Measurements from ENCODE around the gene MAFG. TPM values are rescaled to one million over a fixed set of nuclear protein-coding genes. Genes with fewer than 3 reads are reported as not detected.

Gene MAFG
- total RNA-seq, 1 donor from 2014 or later: 8.1 TPM

GRCh38 chr17:81921996-81922565, 5.5 kb downstream of the MAFG start:
- H3K27me3 ChIP-seq: no peaks in the 10 kb centered on the region
- H3K4me3 ChIP-seq: no peak overlapping the region
- H3K9me3 ChIP-seq (ENCODE audit: low read depth): no peaks in the 10 kb centered on the region
- peaks cover 58% of the 10 kb centered on the region for H3F3A ChIP-seq (ENCODE audit: low read depth)
- H3K27ac Mint-ChIP-seq: no peak overlapping the region
- no peak for DNase-seq (ENCODE audit: low spot score)
- TF ChIP-seq EZH2 (IDR thresholded peaks at IDR 0.05) (no peak), CTCF (IDR thresholded peaks at IDR 0.05) (no peak), EZH2phosphoT487 (IDR thresholded peaks at IDR 0.05) (no peak)
- H3K4me3 Mint-ChIP-seq: peak overlapping the region; percentile 48
- peaks cover 76% of the 10 kb centered on the region for H3K79me2 ChIP-seq (ENCODE audit: low read depth)
- no peaks in the 10 kb centered on the region for H3K36me3 ChIP-seq
- H3K36me3 Mint-ChIP-seq: peaks cover 5% of the 10 kb centered on the region
- H3K27ac ChIP-seq: no peak overlapping the region
- H2AFZ ChIP-seq (replicated peaks): no peak overlapping the region
- H4K20me1 ChIP-seq (ENCODE audit: low read depth): peaks cover 52% of the 10 kb centered on the region
- H3K4me1 ChIP-seq: peaks cover 34% of the 10 kb centered on the region
- no peaks in the 10 kb centered on the region for H3K9me3 Mint-ChIP-seq
- H3K9ac ChIP-seq: no peak overlapping the region
- no peak overlapping the region for H3K4me2 ChIP-seq
- peaks cover 36% of the 10 kb centered on the region for H3K4me1 Mint-ChIP-seq
- peaks cover 2% of the 10 kb centered on the region for H3K27me3 Mint-ChIP-seq (ENCODE audit: insufficient read depth, low read depth)

- H3K36me3 Mint-ChIP-seq: peaks cover 5% of the 10 kb centered on the region
- DNase-seq (ENCODE audit: low spot score): no peak
- no peak overlapping the region for H3K4me3 ChIP-seq
- H3K36me3 ChIP-seq: no peaks in the 10 kb centered on the region
- H3K27ac ChIP-seq: no peak overlapping the region
- H3K27ac Mint-ChIP-seq: no peak overlapping the region
- H4K20me1 ChIP-seq (ENCODE audit: low read depth): peaks cover 53% of the 10 kb centered on the region
- H3K27me3 ChIP-seq: no peaks in the 10 kb centered on the region
- no peaks in the 10 kb centered on the region for H3K9me3 ChIP-seq (ENCODE audit: low read depth)
- H2AFZ ChIP-seq (replicated peaks): no peak overlapping the region
- H3K9me3 Mint-ChIP-seq: no peaks in the 10 kb centered on the region
- H3K4me1 ChIP-seq: peaks cover 38% of the 10 kb centered on the region
- no peak overlapping the region for H3K9ac ChIP-seq
- H3K27me3 Mint-ChIP-seq (ENCODE audit: insufficient read depth, low read depth): peaks cover 2% of the 10 kb centered on the region
- H3K79me2 ChIP-seq (ENCODE audit: low read depth): peaks cover 76% of the 10 kb centered on the region
- H3K4me2 ChIP-seq: no peak overlapping the region
- H3K4me3 Mint-ChIP-seq: no peak overlapping the region
- peaks cover 41% of the 10 kb centered on the region for H3K4me1 Mint-ChIP-seq
- H3F3A ChIP-seq (ENCODE audit: low read depth): peaks cover 56% of the 10 kb centered on the region
- no peak for TF ChIP-seq CTCF (IDR thresholded peaks at IDR 0.05)
- TF ChIP-seq EZH2phosphoT487 (IDR thresholded peaks at IDR 0.05): no peak
- TF ChIP-seq EZH2 (IDR thresholded peaks at IDR 0.05): no peak
Measured at GRCh38 chr17:81921537-81921862, 6.0 kb downstream of the MAFG start.

- Mint-ChIP-seq H3K36me3 (peaks cover 5% of the 10 kb centered on the region), H3K9me3 (no peaks in the 10 kb centered on the region), H3K27me3 (ENCODE audit: insufficient read depth, low read depth) (peaks cover 2% of the 10 kb centered on the region), H3K27ac (no peak overlapping the region), H3K4me3 (peak overlapping the region; percentile 59), H3K4me1 (peaks cover 35% of the 10 kb centered on the region)
- no peak overlapping the region for H3K4me3 ChIP-seq
- peaks cover 50% of the 10 kb centered on the region for H3F3A ChIP-seq (ENCODE audit: low read depth)
- no peak overlapping the region for H3K9ac ChIP-seq
- H3K27me3 ChIP-seq: no peaks in the 10 kb centered on the region
- peaks cover 35% of the 10 kb centered on the region for H3K4me1 ChIP-seq
- H2AFZ ChIP-seq (replicated peaks): no peak overlapping the region
- TF ChIP-seq EZH2 (IDR thresholded peaks at IDR 0.05): no peak
- TF ChIP-seq EZH2phosphoT487 (IDR thresholded peaks at IDR 0.05): no peak
- TF ChIP-seq CTCF (IDR thresholded peaks at IDR 0.05): no peak
- DNase-seq (ENCODE audit: low spot score): no peak
- peaks cover 73% of the 10 kb centered on the region for H3K79me2 ChIP-seq (ENCODE audit: low read depth)
- no peak overlapping the region for H3K27ac ChIP-seq
- H4K20me1 ChIP-seq (ENCODE audit: low read depth): peaks cover 50% of the 10 kb centered on the region
- no peaks in the 10 kb centered on the region for H3K9me3 ChIP-seq (ENCODE audit: low read depth)
- no peaks in the 10 kb centered on the region for H3K36me3 ChIP-seq
- no peak overlapping the region for H3K4me2 ChIP-seq
Measured at GRCh38 chr17:81920612-81921536, 6.7 kb downstream of the MAFG start.
